HCT116 (cell line): ENCODE data around the gene JAK1. TPM values are rescaled to one million over a fixed set of nuclear protein-coding genes. Genes with fewer than 3 reads are reported as not detected.

Experiments
- ATAC-seq: fragments of 200-7000 bp; cut with Tn5 transposase; 2 replicates; pipeline ENCODE4 v1.9.1; 2020; ENCODE audit warnings: mild to moderate bottlenecking, moderate library complexity
- BruUV-seq: library from RNA; stranded (reverse); fragments of 400-500 nt; replicated peaks from 2 replicates; lab custom pipeline; 2021; lab: Mats Ljungman, UMichigan
- CTCF ChIA-PET: fragments of 300-600 bp; sonication (Branson Sonifier 250); formaldehyde crosslinking; loops from one replicate; lab custom pipeline; 2021; ENCODE audit warnings: antibody characterized with exemption; lab: Charles Lee
- POLR2A ChIA-PET: fragments of 300-600, 350-600 bp; sonication (Branson Sonifier 250); formaldehyde crosslinking; loops from one replicate; lab custom pipeline; 2021; ENCODE audit warnings: antibody characterized with exemption; lab: Charles Lee
- RAD21 ChIA-PET, 2 experiments: fragments of 300-600 bp; sonication (Branson Sonifier 250); formaldehyde crosslinking; loops; one replicate each; lab custom pipeline; 2023; ENCODE audit warnings: low total read pairs in 2 of 2; ENCODE audit not compliant: uncharacterized antibody in 2 of 2, unreplicated experiment in 2 of 2, low non-redundant PET in 1 of 2; lab: Charles Lee
- DNase-seq: peaks from one replicate; pipeline ENCODE4 v3.0.0-alpha.2; 2010; ENCODE audit warnings: low read depth, low spot score
- H2AFZ ChIP-seq: fragments of 200-600 bp; shearing (Covaris generic), sonication (generic); 2 replicates; pipeline ENCODE4 v1.6.1; 2017; ENCODE audit warnings: low read depth, mixed run types, mixed read lengths, antibody characterized with exemption, low read length; ENCODE audit not compliant: poor library complexity, severe bottlenecking
- H3K27ac ChIP-seq: 2 replicates; pipeline ENCODE4 v1.5.1; 2012; ENCODE audit warnings: low read depth, low read length
- H3K27me3 ChIP-seq: fragments of 200-600 bp; sonication (generic); 2 replicates; pipeline ENCODE4 v1.6.1; 2016; ENCODE audit warnings: mixed run types, low read length, mixed read lengths; ENCODE audit not compliant: insufficient read depth
- H3K36me3 ChIP-seq, 2 experiments: fragments of 200-500 bp in 1 of 2; fragments of 200-600 bp in 1 of 2; sonication (Bioruptor generic) in 1 of 2; sonication (generic) in 1 of 2; 2 replicates each; pipeline versions ENCODE4 v1.5.1 to v1.6.1; 2014 to 2016; ENCODE audit warnings: low read length in 2 of 2, inconsistent platforms in 1 of 2, mixed read lengths in 1 of 2, mixed run types in 1 of 2; ENCODE audit not compliant: insufficient read depth in 2 of 2, control insufficient read depth in 1 of 2
- H3K4me1 ChIP-seq, 2 experiments: fragments of 200-600 bp in 1 of 2; sonication (generic) in 1 of 2; 2 replicates each; pipeline versions ENCODE4 v1.5.1 to v1.6.1; 2012 to 2017; ENCODE audit warnings: low read length in 2 of 2, inconsistent platforms in 1 of 2, mild to moderate bottlenecking in 1 of 2, mixed read lengths in 1 of 2, mixed run types in 1 of 2, moderate library complexity in 1 of 2; ENCODE audit not compliant: insufficient read depth in 2 of 2, control insufficient read depth in 1 of 2
- H3K4me2 ChIP-seq: fragments of 200-600 bp; sonication (generic); 2 replicates; pipeline ENCODE4 v1.6.1; 2017; ENCODE audit warnings: mixed run types, low read length, mixed read lengths
- H3K4me3 ChIP-seq, 2 experiments: fragments of 200-600 bp in 1 of 2; sonication (generic) in 1 of 2; replicated peaks in 1 of 2; 2 replicates each; pipeline ENCODE4 v1.5.1; 2011 to 2016; ENCODE audit warnings: low read length in 2 of 2, control low read depth in 1 of 2, low read depth in 1 of 2, mild to moderate bottlenecking in 1 of 2, mixed read lengths in 1 of 2, mixed run types in 1 of 2
- H3K79me2 ChIP-seq: fragments of 200-600 bp; sonication (generic); 2 replicates; pipeline ENCODE4 v1.6.1; 2017; ENCODE audit warnings: mild to moderate bottlenecking, mixed run types, low read length, moderate library complexity, mixed read lengths; ENCODE audit not compliant: insufficient read depth
- H3K9ac ChIP-seq: fragments of 200-600 bp; sonication (generic); 2 replicates; pipeline ENCODE4 v1.6.1; 2016; ENCODE audit warnings: low read length, mixed read lengths
- H3K9me2 ChIP-seq: fragments of 200-600 bp; sonication (generic), shearing (Covaris generic); 2 replicates; pipeline ENCODE4 v1.6.1; 2017; ENCODE audit warnings: mixed run types, mild to moderate bottlenecking, moderate library complexity; ENCODE audit not compliant: insufficient read depth
- H3K9me3 ChIP-seq, 2 experiments: fragments of 200-500 bp in 1 of 2; fragments of 200-600 bp in 1 of 2; sonication (Bioruptor generic) in 1 of 2; sonication (generic) in 1 of 2; 2 replicates each; pipeline ENCODE4 v1.6.1; 2014 to 2017; ENCODE audit warnings: low read length in 2 of 2, mixed read lengths in 2 of 2, inconsistent platforms in 1 of 2, low read depth in 1 of 2, mild to moderate bottlenecking in 1 of 2, mixed run types in 1 of 2, moderate library complexity in 1 of 2; ENCODE audit not compliant: control insufficient read depth in 1 of 2, insufficient read depth in 1 of 2
- H4K20me1 ChIP-seq: fragments of 200-600 bp; sonication (generic), shearing (Covaris generic); 2 replicates; pipeline ENCODE4 v1.6.1; 2017; ENCODE audit warnings: mixed run types, mild to moderate bottlenecking, moderate library complexity; ENCODE audit not compliant: insufficient read depth
- CEBPB ChIP-seq: IDR thresholded peaks from 2 replicates; pipeline ENCODE4 v1.6.1; 2012; ENCODE audit warnings: low read depth
- CTCF ChIP-seq, 3 experiments: fragments of 200-600 bp in 1 of 3; sonication (generic) in 1 of 3; IDR thresholded peaks in 2 of 3; conservative IDR thresholded peaks in 1 of 3; 2 replicates each; pipeline ENCODE4 v1.5.1; 2012 to 2017; ENCODE audit warnings: low read depth in 2 of 3, low read length in 2 of 3, antibody characterized with exemption in 1 of 3, borderline replicate concordance in 1 of 3, control low read depth in 1 of 3, mild to moderate bottlenecking in 1 of 3, mixed read lengths in 1 of 3, mixed run types in 1 of 3, moderate library complexity in 1 of 3; ENCODE audit not compliant: insufficient read depth in 1 of 3
- EGR1 ChIP-seq: IDR thresholded peaks from 2 replicates; pipeline ENCODE4 v1.6.1; 2012; ENCODE audit warnings: low read depth
- ELF1 ChIP-seq: IDR thresholded peaks from 2 replicates; pipeline ENCODE4 v1.6.1; 2012; ENCODE audit warnings: low read depth, borderline replicate concordance
- EZH2 ChIP-seq: fragments of 200-600 bp; sonication (generic); IDR thresholded peaks from 2 replicates; pipeline ENCODE4 v1.6.1; 2017; ENCODE audit warnings: antibody characterized with exemption, mixed run types
- EZH2phosphoT487 ChIP-seq: fragments of 200-600 bp; IDR thresholded peaks from 2 replicates; pipeline ENCODE4 v1.6.1; 2018; ENCODE audit warnings: antibody characterized with exemption, borderline replicate concordance
- MAX ChIP-seq: IDR thresholded peaks from 2 replicates; pipeline ENCODE4 v1.6.1; 2012
- POLR2A ChIP-seq: IDR thresholded peaks from 2 replicates; pipeline ENCODE4 v1.7.0; 2011; ENCODE audit warnings: borderline replicate concordance; ENCODE audit not compliant: insufficient read depth, insufficient read length; ENCODE audit errors: extremely low read depth
- SRF ChIP-seq: IDR thresholded peaks from 2 replicates; pipeline ENCODE4 v1.6.1; 2012; ENCODE audit warnings: low read depth
- TCF7L2 ChIP-seq: IDR thresholded peaks from 2 replicates; pipeline ENCODE4 v1.7.0; 2011; ENCODE audit warnings: borderline replicate concordance, inconsistent platforms; ENCODE audit not compliant: insufficient read depth, insufficient read length; ENCODE audit errors: extremely low read depth
- ZFX ChIP-seq: fragments of 450-650 bp; IDR thresholded peaks from 2 replicates; pipeline ENCODE4 v1.6.1; 2017
- ZNF274 ChIP-seq: fragments of 200-500 bp; sonication (Bioruptor generic); IDR thresholded peaks from 2 replicates; pipeline ENCODE4 v1.6.1; 2014; ENCODE audit warnings: mild to moderate bottlenecking, low read depth, low read length, inconsistent platforms
- intact Hi-C: fragments of 100-400 bp; cut with micrococcal nuclease; formaldehyde crosslinking; loops from 2 replicates; pipeline ENCODE4 v1.10.0; 2022
- total RNA-seq: library from RNA; stranded (reverse); gene quantifications from one replicate; pipeline ENCODE4 v1.2.1, GENCODE V29; 2021; ENCODE audit not compliant: unreplicated experiment
- TF ChIP-seq, protein P1 (sequence below): IDR thresholded peaks from 2 replicates; pipeline ENCODE4 v1.6.1; 2011; ENCODE audit warnings: mild to moderate bottlenecking, low read length, moderate library complexity; ENCODE audit not compliant: insufficient replicate concordance; ENCODE audit errors: extremely low read depth
- TF ChIP-seq, protein P2 (sequence below): IDR thresholded peaks from 2 replicates; pipeline ENCODE4 v1.6.1; 2012

JAK1 gene
- total RNA-seq, 1 experiment from 2014 or later, result 53.2 TPM

GRCh38 chr1:64944913-64945312 is 21.4 kb downstream of the JAK1 start:
- peaks cover 5 to 7% of the 10 kb centered on the region in 2 experiments; a peak in 2 of 4 replicates for H3K4me1 ChIP-seq
- POLR2A ChIA-PET, result no interaction called here
- peaks cover 9% of the 10 kb centered on the region; the same call in 1 of the 2 replicates for H4K20me1 ChIP-seq
- H3K9me3 ChIP-seq, result no peaks in the 10 kb centered on the region
- no peaks in the 10 kb centered on the region for H3K27me3 ChIP-seq
- no peak overlapping the region for H3K4me2 ChIP-seq
- H3K79me2 ChIP-seq, result peaks cover 54% of the 10 kb centered on the region
- no peak for TF ChIP-seq EZH2
- TF ChIP-seq ZFX, result no peak
- TF ChIP-seq ELF1, result no peak
- TF ChIP-seq, protein P1, sequence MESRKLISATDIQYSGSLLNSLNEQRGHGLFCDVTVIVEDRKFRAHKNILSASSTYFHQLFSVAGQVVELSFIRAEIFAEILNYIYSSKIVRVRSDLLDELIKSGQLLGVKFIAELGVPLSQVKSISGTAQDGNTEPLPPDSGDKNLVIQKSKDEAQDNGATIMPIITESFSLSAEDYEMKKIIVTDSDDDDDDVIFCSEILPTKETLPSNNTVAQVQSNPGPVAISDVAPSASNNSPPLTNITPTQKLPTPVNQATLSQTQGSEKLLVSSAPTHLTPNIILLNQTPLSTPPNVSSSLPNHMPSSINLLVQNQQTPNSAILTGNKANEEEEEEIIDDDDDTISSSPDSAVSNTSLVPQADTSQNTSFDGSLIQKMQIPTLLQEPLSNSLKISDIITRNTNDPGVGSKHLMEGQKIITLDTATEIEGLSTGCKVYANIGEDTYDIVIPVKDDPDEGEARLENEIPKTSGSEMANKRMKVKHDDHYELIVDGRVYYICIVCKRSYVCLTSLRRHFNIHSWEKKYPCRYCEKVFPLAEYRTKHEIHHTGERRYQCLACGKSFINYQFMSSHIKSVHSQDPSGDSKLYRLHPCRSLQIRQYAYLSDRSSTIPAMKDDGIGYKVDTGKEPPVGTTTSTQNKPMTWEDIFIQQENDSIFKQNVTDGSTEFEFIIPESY, result no peak
- TF ChIP-seq CEBPB, result no peak
- no peak for TF ChIP-seq CTCF (IDR thresholded peaks at IDR 0.05 in 2 of 3, conservative IDR thresholded peaks at IDR 0.05 in 1 of 3; ENCODE audit: borderline replicate concordance in 1 of 3, insufficient read depth in 1 of 3, low read depth in 2 of 3, low read length in 2 of 3)
- no peak for TF ChIP-seq ZNF274
- TF ChIP-seq, protein P2, sequence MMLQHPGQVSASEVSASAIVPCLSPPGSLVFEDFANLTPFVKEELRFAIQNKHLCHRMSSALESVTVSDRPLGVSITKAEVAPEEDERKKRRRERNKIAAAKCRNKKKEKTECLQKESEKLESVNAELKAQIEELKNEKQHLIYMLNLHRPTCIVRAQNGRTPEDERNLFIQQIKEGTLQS, result no peak
- no peak for TF ChIP-seq EGR1
- TF ChIP-seq POLR2A, result no peak
- no peak for TF ChIP-seq SRF
- no peak for TF ChIP-seq MAX
- no peak for TF ChIP-seq TCF7L2
- no peak for TF ChIP-seq EZH2phosphoT487
- H3K4me3 ChIP-seq, result no peak overlapping the region
- DNase-seq (no peak), ATAC-seq (no peak)
- CTCF ChIA-PET, result no interaction called here
- RAD21 ChIA-PET, result no interaction called here
- H3K9me2 ChIP-seq, result no peaks in the 10 kb centered on the region
- no peaks in the 10 kb centered on the region for H3K36me3 ChIP-seq
- no peak overlapping the region for H3K27ac ChIP-seq
- no TSS peak for BruUV-seq
- no peak overlapping the region for H3K9ac ChIP-seq
- H2AFZ ChIP-seq, result no peak overlapping the region
- intact Hi-C loops, result no loop called here
